Measurements from ENCODE around the gene RPL39L. TPM values are rescaled to one million over a fixed set of nuclear protein-coding genes. Genes with fewer than 3 reads are reported as not detected.

The RPL39L gene
- 63.9 and 69.3 TPM in 2 replicates for total RNA-seq

GRCh38 chr3:187139126-187139894 lies at the start of gene RPL39L:
RPL39L (minus strand) TSS chr3:187139496; CDS start chr3:187121300, 18,196 bp downstream.

Other genes with a start within 250 kb of the RPL39L start
- 3.4 and 3.5 TPM in 2 replicates for gene ST6GAL1, start 209.0 kb downstream of the RPL39L start, total RNA-seq
- not detected in 2 replicates for gene RTP1, start 58.0 kb upstream of the RPL39L start, total RNA-seq
- 1.8 and 2.4 TPM in 2 replicates for gene MASP1, start 152.2 kb upstream of the RPL39L start, total RNA-seq
- gene RTP4, start 228.9 kb upstream of the RPL39L start, total RNA-seq = not detected in 2 replicates